HG02678 (cell line): Measurements from ENCODE around the gene DENND4C.
"Not testable (repeated sequence)": the region's sequence is repeated elsewhere in the genome, so short reads cannot be mapped to it uniquely, and the experiment has no call there.

ENCODE experiments used
- ATAC-seq: cut with Tn5 transposase; IDR thresholded peaks from one replicate; pipeline ENCODE4 v1.9.1; 2021; ENCODE audit warnings: mild to moderate bottlenecking, moderate library complexity; ENCODE audit not compliant: unreplicated experiment

Gene DENND4C

DNA sequence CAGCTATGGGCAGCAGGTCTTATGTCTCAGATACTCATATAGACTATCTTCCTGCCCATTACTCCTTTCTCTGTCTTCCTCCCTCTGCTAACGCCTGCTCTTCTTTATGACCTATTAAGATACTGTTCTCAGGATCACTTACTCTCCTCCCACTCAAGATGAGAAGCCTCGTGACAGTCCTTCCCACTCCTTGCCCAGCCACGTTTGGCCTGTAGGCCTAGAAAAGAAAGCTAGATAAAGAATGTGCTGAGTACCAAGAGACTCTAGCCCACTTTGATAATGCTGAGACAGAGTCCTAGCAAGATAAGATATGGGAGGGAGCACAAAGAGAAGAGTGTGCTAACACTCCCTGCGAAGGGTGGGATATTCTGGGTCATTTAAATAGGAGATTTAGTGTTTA is 6.8 kb upstream of the DENND4C start:
- ATAC-seq: no peak

- no peak for ATAC-seq
These were observed 5.9 kb upstream of the DENND4C start for GRCh38 chr9:19224563-19224962.

- ATAC-seq: peak; percentile 54
These were observed 718 bp upstream of the DENND4C start for GRCh38 chr9:19229595-19230354.

DNA sequence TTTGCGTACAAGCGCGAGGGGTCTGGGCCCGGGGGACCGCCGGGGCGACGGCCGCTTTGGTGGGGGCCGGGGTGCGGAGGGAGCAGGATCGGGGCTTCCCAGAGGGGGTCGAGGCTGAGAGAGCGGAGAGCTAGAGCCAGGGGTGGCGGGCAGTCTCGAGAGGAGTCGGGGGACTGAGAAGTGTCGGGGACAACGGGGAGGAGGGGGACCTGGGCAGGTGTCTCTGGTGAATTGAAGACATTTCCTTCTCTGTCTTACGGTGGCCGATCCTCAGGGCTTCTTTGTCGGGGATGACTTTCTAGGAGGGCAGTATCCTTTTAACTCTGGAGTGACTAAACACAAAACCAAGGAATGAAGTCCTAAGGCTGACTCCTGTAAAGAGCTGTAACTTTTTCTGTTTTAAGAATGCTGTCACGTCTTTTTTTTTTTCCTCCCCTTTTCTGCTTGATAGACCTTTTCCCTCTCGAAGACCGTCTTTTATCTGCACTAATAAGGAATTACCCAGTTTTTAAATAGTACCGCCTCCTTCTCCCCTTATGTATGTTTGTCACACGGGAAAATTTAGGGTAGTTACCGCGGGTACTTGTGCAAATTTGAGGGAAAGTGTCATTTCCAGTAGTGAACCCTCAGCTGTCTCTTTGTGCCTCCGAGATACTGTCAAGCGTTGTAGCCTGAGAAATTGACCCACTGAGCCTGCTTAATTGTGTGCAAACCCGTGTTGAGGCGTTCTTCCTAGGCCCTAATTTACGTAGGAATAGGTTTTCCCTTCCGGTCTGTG is 822 bp downstream of the DENND4C start:
- ATAC-seq: peak; percentile 9

- ATAC-seq: no peak
These were observed 1.7 kb downstream of the DENND4C start for GRCh38 chr9:19231904-19232822.

DNA sequence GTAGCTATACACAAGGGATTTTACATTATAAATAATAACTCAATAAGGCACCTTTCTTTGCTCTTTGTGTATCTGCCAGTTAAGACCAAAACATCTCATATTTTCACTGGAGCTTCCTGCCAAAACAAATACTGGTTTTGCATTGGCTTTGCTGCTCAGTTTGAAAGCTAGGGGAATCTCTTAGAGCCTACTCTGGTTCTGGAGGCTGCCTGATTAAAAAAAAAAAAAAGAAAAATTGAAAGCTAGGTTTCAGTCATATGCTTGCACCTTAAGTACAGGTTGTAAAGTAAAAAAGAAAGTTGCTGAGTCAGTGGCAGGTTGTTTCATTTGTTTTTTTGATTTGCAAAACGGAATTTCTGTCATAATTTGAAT is 2.3 kb downstream of the DENND4C start:
- ATAC-seq: no peak

DNA sequence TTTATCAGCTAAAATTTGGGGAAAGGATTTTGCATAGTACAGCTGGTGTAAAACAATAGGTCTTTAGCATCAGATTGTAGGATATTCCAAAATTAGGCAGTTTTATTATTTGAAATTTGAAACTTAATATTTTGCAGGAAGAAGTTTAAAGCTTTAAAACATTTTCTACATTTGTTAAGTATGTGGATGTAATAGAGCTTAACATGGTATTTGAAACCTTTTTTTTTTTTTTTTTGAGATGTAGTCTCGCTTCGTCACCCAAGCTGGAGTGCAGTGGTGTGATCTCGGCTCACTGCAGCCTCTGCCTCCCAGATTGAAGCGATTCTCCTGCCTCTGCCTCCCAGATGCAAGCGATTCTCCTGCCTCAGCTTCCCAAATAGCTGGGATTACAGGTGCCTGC is 2.9 kb downstream of the DENND4C start:
- ATAC-seq: no peak

- ATAC-seq: no peak
These were observed 9.5 kb downstream of the DENND4C start for GRCh38 chr9:19239955-19240354.

- no peak for ATAC-seq
These were observed 11.2 kb downstream of the DENND4C start for GRCh38 chr9:19241728-19242127.

DNA sequence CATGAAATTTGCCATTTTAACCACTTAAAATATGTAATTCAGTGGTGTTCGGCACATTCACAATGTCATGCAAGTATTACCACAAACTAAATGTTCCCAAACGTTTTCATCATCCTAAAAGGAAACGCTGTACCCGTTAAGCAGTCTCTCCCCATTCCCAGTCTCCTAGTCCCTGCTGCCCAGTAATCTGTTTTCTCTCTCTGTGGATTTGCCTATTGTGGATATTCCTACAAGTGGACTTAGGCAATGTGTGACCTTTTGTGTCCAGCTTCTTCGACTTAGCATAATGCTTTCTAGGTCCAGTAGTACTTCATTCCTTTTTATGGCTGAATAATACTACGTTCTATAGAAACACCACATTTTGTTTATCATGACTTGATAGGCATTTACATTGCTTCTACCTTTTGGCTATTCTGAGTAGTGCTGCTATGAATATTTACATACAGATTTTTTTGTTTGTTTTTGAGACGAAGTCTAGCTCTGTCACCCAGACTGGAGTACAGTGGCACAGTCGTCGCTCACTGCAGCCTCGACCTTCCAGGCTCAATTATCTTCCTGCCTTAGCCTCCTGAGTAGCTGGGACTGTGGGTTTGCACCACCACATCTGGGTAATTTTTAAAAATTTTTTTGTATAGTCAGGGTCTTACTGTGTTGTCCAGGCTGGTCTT is 13.0 kb downstream of the DENND4C start:
- ATAC-seq: no peak

- no peak for ATAC-seq
These were observed 16.4 kb downstream of the DENND4C start for GRCh38 chr9:19246891-19247290.

DNA sequence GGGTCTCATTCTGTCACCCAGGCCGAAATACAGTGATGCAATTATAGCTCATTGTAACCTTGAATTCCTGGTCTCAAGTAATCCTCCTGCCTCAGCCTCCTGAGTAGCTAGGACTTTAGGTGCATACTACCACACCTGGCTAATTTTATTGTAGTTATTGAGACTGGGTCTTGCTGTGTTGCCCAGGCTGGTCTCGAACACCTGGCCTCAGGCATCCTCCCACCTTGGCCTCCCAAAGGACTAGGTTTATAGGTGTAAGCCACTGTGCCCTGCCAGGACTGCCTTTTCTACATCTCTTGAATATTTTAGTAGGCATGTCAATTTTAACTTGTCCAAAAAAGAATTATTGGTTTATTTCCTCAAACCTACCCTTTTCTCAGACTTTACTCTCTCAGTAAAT is 16.9 kb downstream of the DENND4C start:
- no peak for ATAC-seq

DNA sequence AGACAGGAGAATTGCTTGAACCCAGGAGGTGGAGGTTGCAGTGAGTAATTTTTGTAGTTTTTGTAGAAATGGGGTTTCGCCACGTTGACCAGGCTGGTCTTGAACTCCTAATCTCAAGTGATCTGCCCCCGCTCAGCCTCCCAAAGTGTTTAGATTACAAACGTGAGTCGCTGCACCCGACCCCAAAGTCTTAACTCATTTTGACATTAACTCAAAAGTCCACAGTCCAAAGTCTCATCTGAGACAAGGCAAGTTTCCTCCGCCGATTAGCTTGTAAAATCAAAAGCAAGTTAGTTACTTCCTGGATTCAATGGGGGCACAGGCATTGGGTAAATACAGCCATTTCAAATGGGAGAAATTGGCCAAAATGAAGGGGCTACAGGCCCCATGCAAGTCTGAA is 19.9 kb downstream of the DENND4C start:
- not testable (repeated sequence) for ATAC-seq

DNA sequence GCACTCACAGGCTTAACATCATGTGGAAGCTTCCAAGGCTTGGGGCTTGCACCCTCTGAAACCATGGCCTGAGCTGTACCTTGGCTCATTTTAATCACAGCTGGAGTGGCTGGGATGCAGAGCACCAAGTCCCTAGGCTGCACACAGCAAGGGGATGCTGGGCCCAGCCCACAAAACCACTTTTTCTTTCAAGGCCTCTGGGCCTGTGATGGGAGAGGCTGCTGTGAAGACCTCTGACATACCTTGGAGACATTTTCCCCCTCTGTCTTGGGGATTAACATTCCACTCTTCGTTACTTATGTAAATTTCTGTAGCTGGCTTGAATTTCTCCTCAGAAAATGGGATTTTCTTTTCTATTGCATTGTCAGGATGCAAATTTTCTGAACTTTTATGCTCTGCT is 20.7 kb downstream of the DENND4C start:
- not testable (repeated sequence) for ATAC-seq

GRCh38 chr9:19251622-19252021 is 21.1 kb downstream of the DENND4C start:
- not testable (repeated sequence) for ATAC-seq

DNA sequence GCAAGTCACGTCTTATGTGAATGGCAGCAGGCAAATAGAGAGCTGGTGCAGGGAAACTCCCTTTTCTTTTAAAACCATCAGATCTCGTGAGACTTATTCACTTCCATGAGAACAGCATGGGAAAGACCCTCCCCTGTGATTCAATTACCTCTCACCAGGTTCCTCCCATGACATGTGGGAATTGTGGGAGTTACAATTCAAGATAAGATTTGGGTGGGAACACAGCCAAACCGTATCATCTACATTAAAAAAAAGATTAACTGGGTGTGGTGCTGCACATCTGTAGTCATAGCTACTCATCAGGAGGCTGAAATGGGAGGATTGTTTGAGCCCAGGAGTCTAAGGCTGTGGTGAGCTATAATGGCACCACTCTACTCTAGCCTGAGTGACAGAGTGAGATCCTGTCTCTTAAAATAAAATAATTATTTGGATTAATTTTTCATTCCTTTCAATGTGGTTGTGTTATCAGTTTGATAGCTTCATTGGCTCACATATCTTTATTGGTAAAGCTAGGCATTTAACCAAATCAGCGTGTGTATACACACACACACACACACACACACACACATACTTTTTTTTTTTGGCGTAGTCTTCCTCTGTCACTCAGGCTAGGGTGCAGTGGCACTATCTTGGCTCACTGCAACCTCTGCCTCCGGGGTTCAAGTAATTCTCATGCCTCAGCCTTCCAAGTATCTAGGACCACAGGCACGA is 21.8 kb downstream of the DENND4C start:
- ATAC-seq: no peak

- ATAC-seq: no peak
These were observed 22.4 kb downstream of the DENND4C start for GRCh38 chr9:19252885-19253219.

- no peak for ATAC-seq
These were observed 24.6 kb downstream of the DENND4C start for GRCh38 chr9:19255112-19255511.

- no peak for ATAC-seq
These were observed 25.3 kb downstream of the DENND4C start for GRCh38 chr9:19255821-19256220.

- not testable (repeated sequence) for ATAC-seq
These were observed 29.3 kb downstream of the DENND4C start for GRCh38 chr9:19259665-19260255.
